Measurements from ENCODE around the gene MDC1. TPM values are rescaled to one million over a fixed set of nuclear protein-coding genes. Genes with fewer than 3 reads are reported as not detected.
A peak's percentile ranks its signal among the peaks of the same experiment; 100 is the strongest.

MDC1 gene
- polyA plus RNA-seq, 1 of the 3 experiments (the other 2 are of a cell fraction) = 10.4 TPM

DNA sequence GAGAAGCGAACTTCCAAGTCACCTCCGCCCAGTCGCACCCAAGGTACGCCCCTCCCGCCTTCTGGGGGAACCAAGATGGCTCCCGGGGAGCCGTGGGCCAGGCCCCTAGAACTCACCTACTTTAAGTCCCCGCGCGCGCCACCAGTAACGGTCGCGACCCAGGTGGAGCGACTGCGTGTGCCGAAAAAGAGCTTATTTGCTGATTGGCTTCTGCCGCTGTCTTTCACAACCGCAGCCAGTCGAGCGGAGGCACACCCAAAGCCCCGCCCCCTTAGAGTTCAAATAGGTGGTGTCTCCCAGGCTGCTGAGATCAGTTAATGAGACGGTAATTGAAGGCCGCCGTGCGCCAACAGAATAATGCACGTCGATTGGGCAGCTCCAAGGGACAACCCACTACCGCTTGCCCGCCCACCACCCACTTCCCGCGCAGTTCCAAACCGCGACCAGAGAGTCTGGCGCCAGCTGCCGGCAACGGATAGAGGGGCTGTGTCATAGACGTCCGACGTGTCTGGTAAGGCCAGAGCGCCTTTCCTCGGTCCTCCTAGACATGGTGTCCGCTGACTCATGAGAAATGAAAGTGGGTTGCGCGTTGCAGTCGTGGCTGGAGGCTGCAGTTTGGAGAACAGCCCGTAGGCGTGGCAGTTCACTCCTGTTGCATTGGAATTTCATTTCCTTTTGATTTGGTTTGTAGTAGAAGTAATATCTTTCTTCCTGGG lies at the start of gene MDC1 (continued):
- no peak for TF ChIP-seq USF2 (IDR thresholded peaks at IDR 0.05; ENCODE audit: borderline replicate concordance, low read depth, low read length)
- TF ChIP-seq SIN3A (IDR thresholded peaks at IDR 0.05; ENCODE audit: borderline replicate concordance, low read depth, low read length) = peak; percentile 98
- TF ChIP-seq, protein P1, sequence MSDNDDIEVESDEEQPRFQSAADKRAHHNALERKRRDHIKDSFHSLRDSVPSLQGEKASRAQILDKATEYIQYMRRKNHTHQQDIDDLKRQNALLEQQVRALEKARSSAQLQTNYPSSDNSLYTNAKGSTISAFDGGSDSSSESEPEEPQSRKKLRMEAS (IDR thresholded peaks at IDR 0.05; ENCODE audit: low read depth) = peak; percentile 88
- TF ChIP-seq NRF1 (IDR thresholded peaks at IDR 0.05; ENCODE audit: low read depth, low read length) = peak; percentile 46; the same call in 1 of the 2 replicates
- peak; percentile 89 for TF ChIP-seq ZBTB33 (IDR thresholded peaks at IDR 0.05; ENCODE audit: borderline replicate concordance, low read depth)
- TF ChIP-seq, protein P2, sequence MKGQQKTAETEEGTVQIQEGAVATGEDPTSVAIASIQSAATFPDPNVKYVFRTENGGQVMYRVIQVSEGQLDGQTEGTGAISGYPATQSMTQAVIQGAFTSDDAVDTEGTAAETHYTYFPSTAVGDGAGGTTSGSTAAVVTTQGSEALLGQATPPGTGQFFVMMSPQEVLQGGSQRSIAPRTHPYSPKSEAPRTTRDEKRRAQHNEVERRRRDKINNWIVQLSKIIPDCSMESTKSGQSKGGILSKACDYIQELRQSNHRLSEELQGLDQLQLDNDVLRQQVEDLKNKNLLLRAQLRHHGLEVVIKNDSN (IDR thresholded peaks at IDR 0.05; ENCODE audit: borderline replicate concordance, low read depth) = no peak; the same call in 1 of the 2 replicates
- TF ChIP-seq ELF1 (IDR thresholded peaks at IDR 0.05) = peak; percentile 68
- peak; percentile 8; the same call in 1 of the 2 replicates for TF ChIP-seq MEF2A (IDR thresholded peaks at IDR 0.05; ENCODE audit: borderline replicate concordance, low read depth)

- Histone ChIP-seq H3K9me3 (no peaks in the 10 kb centered on the region), H3K79me2 (ENCODE audit: insufficient read depth) (no peaks in the 10 kb centered on the region), H2AFZ (ENCODE audit: low read depth) (no peak overlapping the region), H3K9me2 (no peaks in the 10 kb centered on the region), H4K20me1 (ENCODE audit: insufficient read depth) (no peaks in the 10 kb centered on the region), H3K36me3 (replicated peaks in 1 of 2; ENCODE audit: control insufficient read depth in 1 of 2, insufficient read depth in 2 of 2, low read length in 1 of 2) (no peaks in the 10 kb centered on the region), H3K4me3 (ENCODE audit: low read depth in 2 of 2, low read length in 1 of 2) (no peak overlapping the region), H3K4me2 (no peak overlapping the region), H3K27me3 (ENCODE audit: insufficient read depth) (no peaks in the 10 kb centered on the region), H3K4me1 (ENCODE audit: control insufficient read depth in 1 of 2, insufficient read depth in 2 of 2, low read depth in 1 of 2, low read length in 1 of 2) (peaks cover 35 to 36% of the 10 kb centered on the region in 2 experiments), H3K27ac (ENCODE audit: low read depth in 2 of 2, low read length in 1 of 2) (no peak overlapping the region; a peak in 1 of 4 replicates), H3K9ac (no peak overlapping the region), H3F3A (replicated peaks; ENCODE audit: insufficient read depth) (peaks cover 34% of the 10 kb centered on the region)
- no peak for DNase-seq
- TF ChIP-seq NFIC (IDR thresholded peaks at IDR 0.05; ENCODE audit: borderline replicate concordance) (no peak), GABPA (IDR thresholded peaks at IDR 0.05; ENCODE audit: low read depth) (no peak), MEF2A (IDR thresholded peaks at IDR 0.05; ENCODE audit: borderline replicate concordance, low read depth) (no peak), RCOR1 (IDR thresholded peaks at IDR 0.05; ENCODE audit: low read length) (no peak), RAD21 (IDR thresholded peaks at IDR 0.05; ENCODE audit: low read length) (no peak), POLR2AphosphoS5 (IDR thresholded peaks at IDR 0.05; ENCODE audit: low read depth, low read length) (no peak), REST (IDR thresholded peaks at IDR 0.05; ENCODE audit: low read depth, low read length) (no peak), EZH2phosphoT487 (IDR thresholded peaks at IDR 0.05; ENCODE audit: borderline replicate concordance, low read depth) (no peak), FOXJ3 (CRISPR knock-in tag; IDR thresholded peaks at IDR 0.05) (no peak), YY1 (IDR thresholded peaks at IDR 0.05; ENCODE audit: low read depth) (no peak), MXI1 (IDR thresholded peaks at IDR 0.05; ENCODE audit: low read depth, low read length) (no peak), SIN3A (IDR thresholded peaks at IDR 0.05; ENCODE audit: borderline replicate concordance, low read depth, low read length) (no peak), TAF1 (IDR thresholded peaks at IDR 0.05; ENCODE audit: borderline replicate concordance, low read depth, low read length) (no peak), FOSL2 (IDR thresholded peaks at IDR 0.05; ENCODE audit: borderline replicate concordance, low read depth) (no peak), NRF1 (IDR thresholded peaks at IDR 0.05; ENCODE audit: low read depth, low read length) (no peak)
- TF ChIP-seq, protein P2 (IDR thresholded peaks at IDR 0.05; ENCODE audit: borderline replicate concordance, low read depth) = no peak
- WGBS (ENCODE audit: low lambda C conversion rate) = 80% methylated on average over 6 of the region's 6 CpGs
- ChIA-PET CTCF (interaction anchor here (1.6 kb wide), 1 partner anchor 10 kb away, joined by 4 read pairs; no protein-coding TSS in a partner anchor), POLR2A (interaction anchor here (0.6 kb wide), 1 partner anchor 141 kb away, joined by 4 read pairs; no protein-coding TSS in a partner anchor)
Measured at GRCh38 chr6:30766461-30767157, 49.5 kb upstream of the MDC1 start.

All from SK-N-SH (cell line).